HG02938 (cell line): Measurements from ENCODE around the gene MFSD8.
"Not testable (repeated sequence)": the region's sequence is repeated elsewhere in the genome, so short reads cannot be mapped to it uniquely, and the experiment has no call there.

Experiments
- ATAC-seq: cut with Tn5 transposase; IDR thresholded peaks from one replicate; pipeline ENCODE4 v1.9.1; 2021; ENCODE audit warnings: mild to moderate bottlenecking, moderate library complexity; ENCODE audit not compliant: unreplicated experiment

Gene MFSD8

DNA sequence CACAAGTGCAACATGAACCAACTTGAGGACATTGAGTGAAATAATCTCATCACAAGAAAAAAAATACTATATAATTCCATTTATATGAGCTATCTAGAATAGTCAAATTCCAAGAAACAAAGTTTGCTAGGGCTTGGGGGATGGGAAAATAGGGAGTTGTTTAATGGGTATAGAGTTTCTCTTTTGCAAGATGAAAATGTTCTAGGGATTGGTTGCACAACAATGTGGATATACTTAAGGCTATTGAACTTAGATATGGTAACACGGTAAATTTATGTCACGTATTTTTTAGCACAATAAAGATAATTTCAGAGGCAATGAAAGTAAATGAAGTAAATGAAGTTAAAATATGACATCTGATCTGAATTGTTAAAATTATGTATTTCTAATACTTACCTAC is 7.9 kb downstream of the MFSD8 start:
- no peak for ATAC-seq

DNA sequence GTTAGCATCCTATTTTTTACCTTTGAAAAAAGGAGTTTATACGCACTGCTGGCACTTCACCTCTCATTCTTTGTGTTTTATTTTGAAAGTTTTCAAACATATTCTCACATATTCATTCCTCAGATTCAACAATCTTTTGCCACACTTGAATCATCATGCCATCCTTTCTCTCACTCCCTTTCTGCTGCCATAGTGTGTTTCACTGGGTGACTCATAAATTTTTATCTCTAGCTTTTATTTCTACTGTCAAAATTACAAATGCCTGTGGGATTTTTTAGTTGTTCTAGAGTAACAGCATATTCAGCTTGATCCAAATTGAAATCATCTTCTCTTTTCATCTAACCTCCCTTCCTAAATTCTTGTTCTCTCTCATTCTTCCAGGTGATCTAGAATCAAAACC is 28.0 kb downstream of the MFSD8 start:
- ATAC-seq = no peak

DNA sequence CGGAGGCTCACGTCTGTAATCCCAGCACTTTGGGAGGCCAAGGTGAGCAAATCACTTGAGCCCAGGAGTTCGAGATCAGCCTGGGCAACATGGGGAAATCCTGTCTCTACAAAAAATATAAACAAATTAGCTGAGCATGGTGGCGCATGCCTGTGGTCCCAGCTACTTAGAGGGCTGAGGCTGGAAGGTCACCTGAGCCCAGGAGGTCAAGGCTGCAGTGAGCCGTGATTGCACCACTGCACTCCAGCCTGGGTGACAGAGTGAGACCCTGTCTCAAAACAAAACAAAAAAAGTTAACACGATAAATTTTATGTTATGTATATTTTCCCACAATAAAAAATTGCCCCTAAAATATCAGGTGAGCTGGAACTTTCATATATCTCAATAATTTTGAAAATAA is 33.1 kb downstream of the MFSD8 start:
- ATAC-seq = not testable (repeated sequence)

GRCh38 chr4:127930175-127930574 is 34.8 kb downstream of the MFSD8 start:
- ATAC-seq = no peak

- not testable (repeated sequence) for ATAC-seq
These were observed 39.3 kb downstream of the MFSD8 start for GRCh38 chr4:127925720-127926119.

- no peak for ATAC-seq
These were observed 42.7 kb downstream of the MFSD8 start for GRCh38 chr4:127922226-127922625.

DNA sequence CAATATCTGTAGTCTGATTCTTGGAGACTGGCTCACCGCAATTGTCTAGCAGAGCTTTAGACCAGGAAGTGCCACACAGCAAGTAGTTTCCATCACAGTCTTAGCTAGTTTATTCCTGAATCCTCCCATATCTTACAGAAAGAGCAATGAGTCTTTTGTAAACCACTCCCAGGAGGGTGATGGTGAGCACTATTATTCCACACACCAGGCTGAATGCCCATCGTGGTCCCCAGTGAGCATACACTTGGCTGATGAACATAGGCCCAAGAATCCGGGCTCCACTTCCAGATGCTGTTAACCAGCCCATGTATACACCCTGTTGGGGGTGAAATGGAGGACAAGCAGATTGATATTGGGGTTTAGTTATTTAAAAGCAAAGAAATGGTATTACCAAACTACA is 44.5 kb downstream of the MFSD8 start:
- ATAC-seq = no peak

DNA sequence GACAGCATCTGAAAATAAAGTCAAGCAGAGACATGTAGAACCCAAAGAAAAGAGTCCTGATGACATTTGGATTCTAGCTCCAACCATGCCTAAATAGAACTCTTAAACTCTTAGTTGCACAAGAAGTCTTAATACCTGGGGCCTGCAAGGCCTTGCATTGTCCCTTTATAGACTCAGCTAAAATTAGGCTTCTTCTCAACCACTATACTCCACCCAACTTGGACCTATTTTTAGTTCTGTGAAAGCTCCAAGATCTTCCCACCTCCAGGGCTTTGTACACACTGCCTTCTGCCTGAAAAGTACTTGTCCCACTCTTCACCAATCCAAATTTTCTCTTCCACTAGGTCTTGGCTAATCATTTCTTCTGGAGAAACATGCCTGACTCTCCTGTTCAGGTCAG is 47.8 kb downstream of the MFSD8 start:
- no peak for ATAC-seq

- no peak for ATAC-seq
These were observed 48.5 kb downstream of the MFSD8 start for GRCh38 chr4:127916512-127916911.

GRCh38 chr4:127905029-127905428 is 59.9 kb downstream of the MFSD8 start:
- no peak for ATAC-seq

GRCh38 chr4:127899682-127900081 is 65.3 kb downstream of the MFSD8 start:
- ATAC-seq = not testable (repeated sequence)

- no peak for ATAC-seq
These were observed 68.4 kb downstream of the MFSD8 start for GRCh38 chr4:127896528-127896927.

GRCh38 chr4:127896069-127896468 is 68.9 kb downstream of the MFSD8 start:
- no peak for ATAC-seq

DNA sequence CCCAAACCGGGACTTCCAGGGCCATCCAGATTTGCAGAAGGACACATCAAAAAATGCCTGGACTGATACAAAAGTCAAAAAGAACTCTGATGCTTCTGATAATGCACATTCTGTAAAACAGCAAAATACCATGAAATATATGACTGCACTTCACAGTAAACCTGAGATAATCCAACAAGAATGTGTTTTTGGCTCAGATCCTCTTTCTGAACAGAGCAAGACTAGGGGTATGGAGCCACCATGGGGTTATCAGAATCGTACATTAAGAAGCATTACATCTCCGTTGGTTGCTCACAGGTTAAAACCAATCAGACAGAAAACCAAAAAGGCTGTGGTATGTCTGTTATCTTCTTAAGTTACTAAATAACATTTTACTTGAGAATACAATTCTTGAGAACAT is 75.1 kb downstream of the MFSD8 start:
- no peak for ATAC-seq

DNA sequence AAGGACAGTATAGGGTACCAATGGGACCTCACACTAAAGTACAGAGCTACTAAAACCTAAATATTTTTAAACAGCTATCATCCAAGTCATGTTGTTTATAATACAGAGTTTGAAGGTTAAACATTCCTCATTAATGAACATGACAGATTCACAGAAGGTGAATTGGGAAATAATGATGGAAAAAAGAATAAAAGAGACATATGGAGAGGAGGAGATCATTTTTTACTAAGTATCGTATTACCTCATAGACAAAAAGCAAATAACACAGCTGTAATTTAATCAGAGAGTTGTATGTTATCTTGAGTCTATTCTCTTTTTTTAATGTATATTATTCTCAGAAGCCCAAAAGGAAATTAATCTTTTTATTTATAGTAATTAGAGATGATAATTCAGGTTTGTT is 76.4 kb downstream of the MFSD8 start:
- ATAC-seq = no peak

- peak; percentile 35 for ATAC-seq
These were observed 83.5 kb downstream of the MFSD8 start for GRCh38 chr4:127881563-127881864.

DNA sequence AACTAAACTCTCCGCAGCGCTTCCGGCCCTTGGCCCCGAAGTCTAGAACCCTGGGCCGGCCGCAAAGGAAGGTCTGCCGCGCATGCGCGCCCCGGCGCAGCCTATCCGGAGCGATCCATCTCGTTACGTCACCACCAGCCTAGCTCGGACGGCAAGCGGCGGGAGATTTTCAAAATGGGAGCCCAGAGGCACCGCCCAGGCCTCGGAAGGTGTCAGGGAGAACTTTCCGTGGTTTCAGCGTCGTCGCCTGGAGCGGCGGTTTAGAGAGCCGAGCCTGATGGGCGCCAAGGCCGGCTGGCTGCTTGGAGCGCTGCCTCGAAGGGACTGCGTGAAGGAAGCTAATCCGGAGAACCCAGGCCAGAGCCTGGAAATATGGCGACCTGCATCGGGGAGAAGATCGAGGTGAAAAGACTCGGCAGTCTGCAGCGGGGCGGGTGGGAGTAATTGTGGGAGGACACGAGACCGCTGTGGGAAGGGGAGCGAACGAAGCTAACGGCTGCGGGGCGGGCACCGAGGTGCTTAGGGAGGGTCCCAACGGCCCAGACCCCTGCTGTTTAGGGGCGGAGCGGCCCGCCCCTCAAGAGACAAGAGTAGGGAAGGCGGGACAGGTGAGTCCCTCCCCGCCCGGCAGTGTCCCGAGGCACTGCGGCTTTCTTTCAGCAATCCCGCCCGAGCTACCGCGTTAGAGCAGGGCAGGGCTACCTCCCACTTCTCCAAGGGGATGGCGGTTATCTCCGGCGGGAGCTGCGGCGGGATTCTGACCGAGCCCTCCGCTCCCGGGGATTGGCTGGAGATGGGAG is 84.0 kb downstream of the MFSD8 start, which contains the start of gene PLK4:
Gene PLK4, plus strand, starts transcription at position 131 of the 800 bp plus-strand sequence. Its CDS starts 242 bp downstream, at position 373.
- ATAC-seq = peak; percentile 91

DNA sequence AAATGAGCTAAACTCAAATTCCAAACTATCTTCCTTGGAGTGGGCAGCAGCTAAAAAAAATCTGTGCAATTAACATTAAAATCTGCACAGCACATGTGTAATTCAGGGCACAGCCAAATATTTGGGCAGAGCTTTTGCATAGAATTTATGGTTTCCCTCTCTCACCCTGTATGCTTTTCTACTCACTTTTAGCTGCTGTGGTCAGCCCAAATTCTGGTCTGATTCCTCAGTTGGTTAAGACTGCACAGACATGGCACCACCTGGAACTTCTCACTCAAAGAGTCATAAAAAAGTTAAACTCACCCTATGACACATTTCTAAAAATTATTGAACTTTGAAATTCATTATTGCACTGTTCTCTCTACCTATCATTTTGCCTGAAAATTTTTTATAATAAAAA is 89.2 kb downstream of the MFSD8 start:
- no peak for ATAC-seq

GRCh38 chr4:127870688-127871087 is 94.3 kb downstream of the MFSD8 start:
- no peak for ATAC-seq

DNA sequence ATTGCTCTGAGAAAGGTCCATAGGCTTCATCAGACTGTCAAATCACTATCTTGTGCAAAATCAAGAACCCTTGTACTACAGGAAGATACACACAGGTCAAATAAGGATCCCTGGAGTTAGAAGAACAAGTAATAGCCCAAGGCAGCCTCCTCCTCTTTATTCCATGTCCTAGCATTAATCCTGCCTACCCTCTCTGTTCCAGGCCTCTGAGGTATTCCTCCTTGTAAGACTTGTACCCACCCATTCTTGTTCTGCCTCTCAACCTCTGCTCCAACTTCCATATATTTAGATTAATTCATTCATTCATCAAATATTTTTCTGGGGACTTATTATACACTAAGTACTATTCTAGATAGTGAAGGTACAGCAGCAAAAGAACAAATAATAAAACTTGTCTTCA is 94.7 kb downstream of the MFSD8 start:
- no peak for ATAC-seq

- ATAC-seq = no peak
These were observed 96.8 kb downstream of the MFSD8 start for GRCh38 chr4:127868196-127868595.
